Measurements from ENCODE around the gene PARL. TPM values are rescaled to one million over a fixed set of nuclear protein-coding genes. Genes with fewer than 3 reads are reported as not detected.

Gene PARL
- total and polyA plus RNA-seq, 9 of the 15 experiments (the other 6 are each of a cell fraction or from before 2014, with no cell fraction given): 39.5 to 82.4 (median 57.4) TPM

- Histone ChIP-seq H3K9ac (ENCODE audit: insufficient read depth in 1 of 2, low read depth in 2 of 2, low read length in 2 of 2) (no peak overlapping the region), H3K27me3 (ENCODE audit: control insufficient read depth in 2 of 2, insufficient read depth in 2 of 2, low read length in 2 of 2) (no peaks in the 10 kb centered on the region), H3K79me2 (ENCODE audit: control insufficient read depth, insufficient read depth, low read length) (no peaks in the 10 kb centered on the region), H2AFZ (ENCODE audit: low read depth, low read length) (no peak overlapping the region), H3K4me2 (ENCODE audit: insufficient read depth, low read length) (no peak overlapping the region), H3K4me1 (replicated peaks in 1 of 2; ENCODE audit: control insufficient read depth in 2 of 2, insufficient read depth in 2 of 2, low read length in 2 of 2) (peaks cover 0 to 2% of the 10 kb centered on the region in 2 experiments; a peak in 2 of 5 replicates), H3K36me3 (ENCODE audit: control insufficient read depth, insufficient read depth, low read length) (peaks cover 24% of the 10 kb centered on the region; the same call in 2 of the 3 replicates), H4K20me1 (replicated peaks; ENCODE audit: control insufficient read depth, insufficient read depth, low read length) (no peaks in the 10 kb centered on the region), H3K9me3 (replicated peaks; ENCODE audit: control insufficient read depth, insufficient read depth, low read depth, low read length) (no peaks in the 10 kb centered on the region), H3K4me3 (no peak overlapping the region), H3K9me1 (ENCODE audit: control insufficient read depth, insufficient read depth, low read length) (no peaks in the 10 kb centered on the region), H3K27ac (ENCODE audit: extremely low read depth, low read depth, low read length) (no peak overlapping the region)
- intact Hi-C loops (cut with micrococcal nuclease): no loop called here
- ChIA-PET POLR2A (no interaction called here), CTCF (ENCODE audit: low intra/inter-chr PET ratio) (no interaction called here)
- no peak for ATAC-seq
- BruUV-seq (replicated peaks): no TSS peak
- 83% methylated on average over 1 of the region's 1 CpG for WGBS (ENCODE audit: insufficient coverage, low coverage, missing lambda C conversion rate)
- no peak for DNase-seq (ENCODE audit: extremely low read depth in 1 of 4, low spot score in 3 of 4)
- in situ Hi-C loops (cut with MboI): no loop called here
- TF ChIP-seq ZNF785 (CRISPR knock-in tag; IDR thresholded peaks at IDR 0.05) (no peak), MED1 (CRISPR knock-in tag; IDR thresholded peaks at IDR 0.05; ENCODE audit: borderline replicate concordance) (no peak), KLF1 (tag; IDR thresholded peaks at IDR 0.05) (no peak), ZNF444 (CRISPR knock-in tag; IDR thresholded peaks at IDR 0.05) (no peak), FOS (IDR thresholded peaks at IDR 0.05; ENCODE audit: extremely low read depth, insufficient read length) (no peak), RFX1 (IDR thresholded peaks at IDR 0.05) (no peak), ZNF3 (CRISPR knock-in tag; IDR thresholded peaks at IDR 0.05) (no peak), MITF (IDR thresholded peaks at IDR 0.05) (no peak), HDAC3 (IDR thresholded peaks at IDR 0.05; ENCODE audit: borderline replicate concordance, partially characterized antibody) (no peak), CCAR2 (IDR thresholded peaks at IDR 0.05; ENCODE audit: low read depth, low read length) (no peak), ARID3B (CRISPR knock-in tag; IDR thresholded peaks at IDR 0.05; ENCODE audit: borderline replicate concordance) (no peak), NR3C1 (CRISPR knock-in tag; IDR thresholded peaks at IDR 0.05) (no peak), NFATC3 (IDR thresholded peaks at IDR 0.05) (no peak), MAFG (tag; conservative IDR thresholded peaks at IDR 0.05) (no peak), ELK1 (CRISPR knock-in tag; IDR thresholded peaks at IDR 0.05) (no peak), E2F4 (CRISPR knock-in tag; IDR thresholded peaks at IDR 0.05; ENCODE audit: low read depth) (no peak), TAF9B (IDR thresholded peaks at IDR 0.05; ENCODE audit: partially characterized antibody) (no peak), PHF8 (IDR thresholded peaks at IDR 0.05; ENCODE audit: borderline replicate concordance, low read length) (no peak), ZNF830 (CRISPR knock-in tag; IDR thresholded peaks at IDR 0.05) (no peak), SP2 (IDR thresholded peaks at IDR 0.05; ENCODE audit: extremely low read depth, low read depth, low read length, poor library complexity, severe bottlenecking) (no peak)
- no peak for FAIRE-seq
Measured at GRCh38 chr3:183814240-183814639, 70.4 kb downstream of the PARL start.
